HEK293 (cell line): ENCODE results near the gene TBL1XR1.

Source experiments
- CTCF ChIA-PET: fragments of 350-600 bp; formaldehyde crosslinking; extraction: SDS; loops from one replicate; lab custom pipeline; 2021; ENCODE audit warnings: antibody characterized with exemption; lab: Yijun Ruan, JAX
- POLR2A ChIA-PET: fragments of 300-600 bp; formaldehyde crosslinking; extraction: SDS; loops from one replicate; lab custom pipeline; 2020; ENCODE audit warnings: antibody characterized with exemption, inconsistent platforms; lab: Yijun Ruan, JAX
- H3K27ac ChIP-seq: fragments of 200-500 bp; sonication (Bioruptor generic); 2 replicates; pipeline ENCODE4 v1.5.1; 2014; ENCODE audit warnings: low read depth, low read length, control low read depth, inconsistent platforms; ENCODE audit errors: extremely low read depth
- H3K36me3 ChIP-seq, 2 experiments: fragments of 200-500 bp in 1 of 2; sonication (Bioruptor generic) in 1 of 2; 1 replicate in 1 of 2; 2 replicates in 1 of 2; pipeline ENCODE4 v1.5.1; 2014 to 2017; ENCODE audit warnings: inconsistent platforms in 2 of 2, low read length in 2 of 2; ENCODE audit not compliant: control insufficient read depth in 2 of 2, insufficient read depth in 1 of 2
- H3K4me1 ChIP-seq: fragments of 200-500 bp; sonication (Bioruptor generic); 2 replicates; pipeline ENCODE4 v1.5.1; 2014; ENCODE audit warnings: mild to moderate bottlenecking, low read length, inconsistent platforms; ENCODE audit not compliant: control insufficient read depth, insufficient read depth
- H3K4me3 ChIP-seq: 2 replicates; pipeline ENCODE4 v1.5.1; 2011; ENCODE audit warnings: low read depth, mild to moderate bottlenecking, control low read depth, low read length, moderate library complexity
- H3K9me3 ChIP-seq: fragments of 200-500 bp; sonication (Bioruptor generic); 2 replicates; pipeline ENCODE4 v1.5.1; 2014; ENCODE audit warnings: low read depth, low read length, inconsistent platforms; ENCODE audit not compliant: control insufficient read depth, insufficient read depth
- INSM2 ChIP-seq: fragments of 450-650 bp; formaldehyde crosslinking; IDR thresholded peaks from 2 replicates; pipeline ENCODE4 v1.5.1; 2016; ENCODE audit warnings: missing biosample characterization, missing genetic modification characterization
- PATZ1 ChIP-seq: fragments of 450-650 bp; formaldehyde crosslinking; IDR thresholded peaks from 2 replicates; pipeline ENCODE4 v1.5.1; 2016; ENCODE audit warnings: missing biosample characterization, missing genetic modification characterization
- ZNF223 ChIP-seq: fragments of 450-650 bp; formaldehyde crosslinking; IDR thresholded peaks from 2 replicates; pipeline ENCODE4 v1.5.1; 2016; ENCODE audit warnings: missing biosample characterization, missing genetic modification characterization
- ZNF266 ChIP-seq: fragments of 450-650 bp; formaldehyde crosslinking; IDR thresholded peaks from 2 replicates; pipeline ENCODE4 v1.5.1; 2016; ENCODE audit warnings: missing biosample characterization, missing genetic modification characterization, low read depth
- ZNF626 ChIP-seq: fragments of 450-650 bp; sonication (Bioruptor Pico); formaldehyde crosslinking; IDR thresholded peaks from 2 replicates; pipeline ENCODE4 v1.5.1; 2018; ENCODE audit warnings: missing biosample characterization, missing genetic modification characterization, inconsistent platforms
- ZNF791 ChIP-seq: fragments of 450-650 bp; formaldehyde crosslinking; IDR thresholded peaks from 2 replicates; pipeline ENCODE4 v1.5.1; 2016; ENCODE audit warnings: missing biosample characterization, missing genetic modification characterization

The TBL1XR1 gene

GRCh38 chr3:176969506-176969905, 227.8 kb downstream of the TBL1XR1 start:
- H3K4me3 ChIP-seq = no peak overlapping the region
- ChIA-PET CTCF (no interaction called here), POLR2A (no interaction called here)
- H3K4me1 ChIP-seq = no peaks in the 10 kb centered on the region
- no peak overlapping the region for H3K27ac ChIP-seq
- H3K36me3 ChIP-seq = no peaks in the 10 kb centered on the region
- no peaks in the 10 kb centered on the region for H3K9me3 ChIP-seq
- TF ChIP-seq PATZ1 (tag by site-specific recombination) (no peak), ZNF626 (tag by site-specific recombination) (no peak), ZNF223 (tag by site-specific recombination) (no peak), INSM2 (tag by site-specific recombination) (no peak), ZNF791 (tag by site-specific recombination) (no peak), ZNF266 (tag by site-specific recombination) (no peak)
